Measurements from ENCODE around the gene RNF126. TPM values are rescaled to one million over a fixed set of nuclear protein-coding genes. Genes with fewer than 3 reads are reported as not detected.

The RNF126 gene
- total and polyA plus RNA-seq, 8 donors: 11.9 to 33.7 (median 17.4) TPM

DNA sequence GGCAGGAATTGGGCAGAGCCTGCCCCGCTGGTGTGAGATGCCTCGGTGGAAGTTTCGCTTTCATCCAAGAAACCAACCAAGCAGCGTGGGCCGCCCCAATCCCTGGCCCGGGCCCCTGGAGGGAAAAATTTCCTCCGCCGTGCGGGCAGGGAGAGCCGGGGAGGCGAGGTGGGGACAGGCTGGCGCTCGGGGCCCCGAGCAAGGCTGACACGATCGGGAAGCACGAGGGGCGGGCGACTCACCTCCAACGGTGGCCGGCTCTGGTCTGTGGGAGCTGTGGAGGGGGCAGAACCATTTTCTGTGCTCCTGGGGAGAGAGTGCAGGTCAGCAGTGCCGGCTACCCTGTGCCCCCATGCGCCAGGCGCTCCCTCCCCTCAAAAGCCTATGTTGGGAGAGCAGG, 11.0 kb downstream of the RNF126 start:
- Histone ChIP-seq H3K9me3 (no peaks in the 10 kb centered on the region), H3K4me3 (no peak overlapping the region), H3K4me1 (no peaks in the 10 kb centered on the region), H3K27ac (no peak overlapping the region), H3K27me3 (no peaks in the 10 kb centered on the region), H3K36me3 (peaks cover 0 to 49% (median 26%) of the 10 kb centered on the region in 3 donors)
- intact Hi-C loops (cut with DNase I): no loop called here
- no peak for FAIRE-seq
- TF ChIP-seq, protein P1, sequence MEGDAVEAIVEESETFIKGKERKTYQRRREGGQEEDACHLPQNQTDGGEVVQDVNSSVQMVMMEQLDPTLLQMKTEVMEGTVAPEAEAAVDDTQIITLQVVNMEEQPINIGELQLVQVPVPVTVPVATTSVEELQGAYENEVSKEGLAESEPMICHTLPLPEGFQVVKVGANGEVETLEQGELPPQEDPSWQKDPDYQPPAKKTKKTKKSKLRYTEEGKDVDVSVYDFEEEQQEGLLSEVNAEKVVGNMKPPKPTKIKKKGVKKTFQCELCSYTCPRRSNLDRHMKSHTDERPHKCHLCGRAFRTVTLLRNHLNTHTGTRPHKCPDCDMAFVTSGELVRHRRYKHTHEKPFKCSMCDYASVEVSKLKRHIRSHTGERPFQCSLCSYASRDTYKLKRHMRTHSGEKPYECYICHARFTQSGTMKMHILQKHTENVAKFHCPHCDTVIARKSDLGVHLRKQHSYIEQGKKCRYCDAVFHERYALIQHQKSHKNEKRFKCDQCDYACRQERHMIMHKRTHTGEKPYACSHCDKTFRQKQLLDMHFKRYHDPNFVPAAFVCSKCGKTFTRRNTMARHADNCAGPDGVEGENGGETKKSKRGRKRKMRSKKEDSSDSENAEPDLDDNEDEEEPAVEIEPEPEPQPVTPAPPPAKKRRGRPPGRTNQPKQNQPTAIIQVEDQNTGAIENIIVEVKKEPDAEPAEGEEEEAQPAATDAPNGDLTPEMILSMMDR (IDR thresholded peaks at IDR 0.05): no peak
- 88 to 89% methylated on average over 24 of the region's 24 CpGs for WGBS, 2 donors
- no peak for DNase-seq
- no peak for ATAC-seq

DNA sequence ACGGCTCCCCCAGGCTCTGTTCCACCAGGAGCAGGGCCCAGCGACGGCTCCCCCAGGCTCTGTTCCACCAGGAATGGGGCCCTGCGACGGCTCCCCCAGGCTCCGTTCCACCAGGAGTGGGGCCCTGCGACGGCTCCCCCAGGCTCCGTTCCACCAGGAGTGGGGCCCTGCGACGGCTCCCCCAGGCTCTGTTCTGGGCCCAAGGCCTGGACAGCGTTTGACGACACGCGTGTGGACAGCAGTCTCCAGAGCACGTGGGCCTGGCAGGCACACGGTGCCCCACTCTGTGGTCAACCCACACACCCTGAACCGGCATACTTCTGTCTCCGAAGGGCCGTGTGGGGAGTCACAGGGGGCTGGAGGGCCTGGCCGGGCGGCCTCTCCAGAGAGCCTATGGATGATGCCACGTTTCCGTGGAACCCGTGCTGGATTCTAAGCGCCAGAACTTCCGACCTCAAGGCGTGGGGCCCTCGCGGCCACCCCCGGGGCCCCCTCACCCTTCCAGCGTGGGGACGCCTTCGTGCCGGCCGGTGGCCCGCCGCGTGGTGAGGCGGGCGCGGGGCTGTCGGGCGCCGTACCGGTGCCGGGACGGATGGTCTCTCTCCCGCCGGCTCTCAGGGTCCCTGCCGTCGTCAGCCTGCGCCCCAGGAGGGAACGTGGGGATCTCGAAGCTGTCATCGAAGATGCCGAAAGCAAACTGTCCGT, 11.7 kb downstream of the RNF126 start:
- Histone ChIP-seq H3K27me3 (no peaks in the 10 kb centered on the region), H3K27ac (no peak overlapping the region), H3K36me3 (peaks cover 0 to 56% (median 32%) of the 10 kb centered on the region in 3 donors), H3K4me3 (no peak overlapping the region), H3K9me3 (no peaks in the 10 kb centered on the region), H3K4me1 (no peaks in the 10 kb centered on the region)
- TF ChIP-seq, protein P1 (IDR thresholded peaks at IDR 0.05): no peak
- no peak for ATAC-seq
- intact Hi-C loops (cut with DNase I): no loop called here
- WGBS, 2 donors: 95% methylated on average over 56 to 58 of the region's 58 CpGs
- FAIRE-seq: no peak
- DNase-seq: peak in 1 of 6 donors; percentile 61

DNA sequence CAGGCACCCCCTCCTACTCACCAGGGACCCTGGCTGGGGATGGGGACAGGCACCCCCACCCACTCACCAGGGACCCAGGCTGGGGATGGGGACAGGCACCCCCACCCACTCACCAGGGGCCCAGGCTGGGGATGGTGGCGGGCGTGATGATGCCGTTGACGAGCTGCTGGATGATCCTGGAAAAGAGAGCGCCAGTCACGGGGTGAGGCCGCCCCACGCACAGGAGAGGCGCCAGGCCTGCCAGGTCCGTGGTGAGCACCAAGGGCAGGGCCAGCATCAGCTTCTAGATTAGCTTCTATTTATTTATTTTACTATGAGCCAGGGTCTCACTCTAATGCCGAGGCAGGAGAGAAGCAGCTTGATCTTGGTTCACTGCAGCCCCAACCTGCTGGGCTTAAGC, 12.9 kb downstream of the RNF126 start:
- Histone ChIP-seq H3K27me3 (no peaks in the 10 kb centered on the region), H3K36me3 (peaks cover 0 to 56% (median 32%) of the 10 kb centered on the region in 3 donors), H3K4me3 (no peak overlapping the region), H3K9me3 (no peaks in the 10 kb centered on the region), H3K27ac (no peak overlapping the region), H3K4me1 (no peaks in the 10 kb centered on the region)
- WGBS, 2 donors: 93 to 94% methylated on average over 11 of the region's 11 CpGs
- intact Hi-C loops (cut with DNase I): no loop called here
- ATAC-seq: no peak
- peak in 2 of 6 donors; percentile 20 to 59 for DNase-seq
- no peak for FAIRE-seq
- TF ChIP-seq, protein P1 (IDR thresholded peaks at IDR 0.05): no peak

DNA sequence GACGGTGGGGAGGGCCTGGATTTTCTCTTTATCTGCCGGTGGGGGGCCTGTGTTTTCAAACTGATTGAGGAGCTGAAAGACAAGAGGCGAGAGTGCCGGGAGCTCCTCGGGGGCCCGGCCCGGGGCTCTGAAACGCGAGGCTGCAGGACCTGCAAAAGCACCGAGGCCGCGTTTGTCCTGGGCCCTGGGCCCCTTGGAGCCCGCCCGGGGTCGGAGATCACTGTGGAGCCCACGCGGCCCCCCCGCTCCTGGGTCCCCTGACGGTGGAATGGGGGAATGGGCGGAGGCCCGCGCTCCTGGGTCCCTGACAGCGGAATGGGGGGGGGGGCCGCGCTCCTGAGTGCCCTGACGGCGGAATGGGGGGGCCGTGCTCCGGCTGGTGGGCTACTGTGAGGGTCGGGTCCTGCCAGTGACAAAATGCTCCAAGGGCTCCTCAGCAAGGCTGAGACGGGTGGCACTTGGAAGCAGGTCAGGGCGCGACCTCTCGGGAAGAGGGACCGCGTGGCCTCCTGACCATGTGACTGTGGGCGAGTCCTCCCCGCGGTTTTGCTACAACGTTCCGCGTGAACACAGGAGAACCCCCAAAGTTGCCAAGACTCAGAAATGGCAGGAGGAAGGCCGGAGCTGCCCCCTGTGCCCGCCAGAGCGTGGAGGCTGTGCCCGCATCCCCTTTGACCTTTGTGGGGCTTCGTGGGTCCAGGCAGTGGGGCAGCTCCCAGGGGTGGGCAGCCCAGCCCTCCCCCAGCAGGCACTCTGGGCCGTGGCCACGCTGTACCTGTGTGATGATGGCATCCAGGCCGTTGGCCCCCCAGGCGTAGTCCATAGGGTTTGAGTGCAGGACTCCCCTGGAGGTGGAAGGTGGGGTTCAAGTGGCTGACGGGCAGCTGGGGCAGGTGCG, 13.9 kb downstream of the RNF126 start:
- DNase-seq (peak in 2 of 6 donors; percentile 58 to 75), FAIRE-seq (no peak), ATAC-seq (no peak)
- WGBS, 2 donors: 91 to 93% methylated on average over 42 to 53 of the region's 53 CpGs
- Histone ChIP-seq H3K4me1 (no peaks in the 10 kb centered on the region), H3K36me3 (peaks cover 0 to 56% (median 32%) of the 10 kb centered on the region in 3 donors), H3K4me3 (no peak overlapping the region), H3K27me3 (no peaks in the 10 kb centered on the region), H3K27ac (no peak overlapping the region), H3K9me3 (no peaks in the 10 kb centered on the region)
- intact Hi-C loops (cut with DNase I): no loop called here
- TF ChIP-seq, protein P1 (IDR thresholded peaks at IDR 0.05): no peak
